Mammary epithelial cell (primary cell): Measurements from ENCODE around the gene ST3GAL3.

ENCODE experiments used
- EZH2 ChIP-seq: IDR thresholded peaks from 2 replicates; pipeline ENCODE4 v1.6.1; 2012; ENCODE audit warnings: low read length, inconsistent platforms, borderline replicate concordance
- TF ChIP-seq, protein P1 (sequence below), 2 donors: IDR thresholded peaks in 1 of 2; conservative IDR thresholded peaks in 1 of 2; 2 replicates each; pipeline ENCODE4 v1.5.1; 2011 to 2012; ENCODE audit warnings: inconsistent platforms in 2 of 2, low read length in 2 of 2, mild to moderate bottlenecking in 2 of 2, control low read depth in 1 of 2, low read depth in 1 of 2; ENCODE audit not compliant: insufficient read depth in 1 of 2; ENCODE audit errors: extremely low read depth in 1 of 2

DNA sequence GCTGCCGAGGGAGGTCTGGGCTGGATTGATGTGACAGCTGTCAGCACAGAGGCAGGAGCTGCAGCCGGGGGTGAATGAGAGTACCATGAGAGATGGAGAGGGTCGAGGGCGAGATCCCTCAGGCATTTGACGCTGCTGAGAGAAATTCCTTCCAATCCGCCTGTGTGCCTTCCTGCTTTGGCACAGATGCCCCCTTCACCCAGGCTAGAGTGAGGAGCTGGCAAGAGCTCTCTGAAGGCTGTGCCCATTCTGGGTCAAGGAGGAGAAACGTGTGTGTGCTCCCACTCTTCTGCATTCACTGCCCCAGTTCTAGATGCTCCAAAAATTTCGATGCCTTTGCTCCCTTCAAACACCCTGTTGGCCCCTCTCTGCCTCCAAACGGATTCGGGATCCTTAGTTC lies 231.0 kb downstream of the ST3GAL3 start:
- TF ChIP-seq, protein P1, sequence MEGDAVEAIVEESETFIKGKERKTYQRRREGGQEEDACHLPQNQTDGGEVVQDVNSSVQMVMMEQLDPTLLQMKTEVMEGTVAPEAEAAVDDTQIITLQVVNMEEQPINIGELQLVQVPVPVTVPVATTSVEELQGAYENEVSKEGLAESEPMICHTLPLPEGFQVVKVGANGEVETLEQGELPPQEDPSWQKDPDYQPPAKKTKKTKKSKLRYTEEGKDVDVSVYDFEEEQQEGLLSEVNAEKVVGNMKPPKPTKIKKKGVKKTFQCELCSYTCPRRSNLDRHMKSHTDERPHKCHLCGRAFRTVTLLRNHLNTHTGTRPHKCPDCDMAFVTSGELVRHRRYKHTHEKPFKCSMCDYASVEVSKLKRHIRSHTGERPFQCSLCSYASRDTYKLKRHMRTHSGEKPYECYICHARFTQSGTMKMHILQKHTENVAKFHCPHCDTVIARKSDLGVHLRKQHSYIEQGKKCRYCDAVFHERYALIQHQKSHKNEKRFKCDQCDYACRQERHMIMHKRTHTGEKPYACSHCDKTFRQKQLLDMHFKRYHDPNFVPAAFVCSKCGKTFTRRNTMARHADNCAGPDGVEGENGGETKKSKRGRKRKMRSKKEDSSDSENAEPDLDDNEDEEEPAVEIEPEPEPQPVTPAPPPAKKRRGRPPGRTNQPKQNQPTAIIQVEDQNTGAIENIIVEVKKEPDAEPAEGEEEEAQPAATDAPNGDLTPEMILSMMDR (conservative IDR thresholded peaks at IDR 0.05 in 1 of 2, IDR thresholded peaks at IDR 0.05 in 1 of 2; ENCODE audit: extremely low read depth in 1 of 2, insufficient read depth in 1 of 2, low read depth in 1 of 2, low read length in 2 of 2) = no peak
- TF ChIP-seq EZH2 = no peak
